Rectal smooth muscle tissue (tissue), 1 donor: ENCODE data around the gene FBXO24.

ENCODE experiments used
- H3K27ac ChIP-seq: one replicate; pipeline ENCODE4 v1.7.0; 2013; ENCODE audit warnings: low read depth, low read length, inconsistent platforms
- H3K27me3 ChIP-seq: one replicate; pipeline ENCODE4 v1.7.0; 2013; ENCODE audit warnings: low read length; ENCODE audit not compliant: control insufficient read depth, insufficient read depth
- H3K36me3 ChIP-seq: one replicate; pipeline ENCODE4 v1.7.0; 2013; ENCODE audit warnings: low read length; ENCODE audit not compliant: control insufficient read depth, insufficient read depth
- H3K4me1 ChIP-seq: one replicate; pipeline ENCODE4 v1.7.0; 2013; ENCODE audit warnings: low read length; ENCODE audit not compliant: control insufficient read depth, insufficient read depth
- H3K4me3 ChIP-seq: one replicate; pipeline ENCODE4 v1.7.0; 2013; ENCODE audit warnings: low read length
- H3K9ac ChIP-seq: one replicate; pipeline ENCODE4 v1.7.0; 2013; ENCODE audit warnings: low read length

The FBXO24 gene

DNA sequence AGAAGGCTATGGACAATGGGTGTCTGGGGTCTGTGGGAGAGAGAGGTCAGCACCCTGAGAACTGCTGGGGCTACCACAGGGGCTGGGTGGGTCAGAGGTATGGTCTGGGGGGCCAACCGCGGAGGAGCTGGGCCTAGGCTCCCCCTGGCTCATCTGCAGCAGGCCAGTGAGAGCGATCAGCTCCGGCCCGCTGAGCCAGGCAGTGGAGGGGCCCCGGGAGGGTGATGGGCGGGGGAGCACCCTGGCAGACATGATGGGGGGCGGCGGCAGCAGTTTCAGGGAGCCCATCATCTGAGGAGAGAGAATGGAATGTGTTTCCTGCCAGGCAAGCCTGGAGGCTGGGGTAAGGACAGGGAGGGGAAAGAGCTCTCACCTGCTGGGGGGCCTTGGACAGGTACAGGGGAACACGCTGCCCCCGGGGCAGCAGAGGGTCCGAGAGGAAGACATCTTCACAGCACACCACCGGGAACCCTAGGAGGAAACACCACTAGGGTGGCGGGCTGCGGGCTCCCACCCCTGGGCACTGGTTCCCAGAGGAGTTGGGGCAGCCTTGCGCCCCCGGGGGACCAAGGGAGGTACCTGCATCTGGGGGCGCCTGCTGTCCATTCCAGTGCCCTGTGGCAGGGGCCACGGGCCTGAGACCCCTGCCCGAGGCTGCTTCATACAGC is 13.7 kb upstream of the FBXO24 start:
- Histone ChIP-seq H3K27ac (no peak overlapping the region), H3K27me3 (peaks cover 3% of the 10 kb centered on the region), H3K36me3 (peaks cover 8% of the 10 kb centered on the region), H3K4me1 (no peaks in the 10 kb centered on the region), H3K9ac (no peak overlapping the region), H3K4me3 (no peak overlapping the region)

DNA sequence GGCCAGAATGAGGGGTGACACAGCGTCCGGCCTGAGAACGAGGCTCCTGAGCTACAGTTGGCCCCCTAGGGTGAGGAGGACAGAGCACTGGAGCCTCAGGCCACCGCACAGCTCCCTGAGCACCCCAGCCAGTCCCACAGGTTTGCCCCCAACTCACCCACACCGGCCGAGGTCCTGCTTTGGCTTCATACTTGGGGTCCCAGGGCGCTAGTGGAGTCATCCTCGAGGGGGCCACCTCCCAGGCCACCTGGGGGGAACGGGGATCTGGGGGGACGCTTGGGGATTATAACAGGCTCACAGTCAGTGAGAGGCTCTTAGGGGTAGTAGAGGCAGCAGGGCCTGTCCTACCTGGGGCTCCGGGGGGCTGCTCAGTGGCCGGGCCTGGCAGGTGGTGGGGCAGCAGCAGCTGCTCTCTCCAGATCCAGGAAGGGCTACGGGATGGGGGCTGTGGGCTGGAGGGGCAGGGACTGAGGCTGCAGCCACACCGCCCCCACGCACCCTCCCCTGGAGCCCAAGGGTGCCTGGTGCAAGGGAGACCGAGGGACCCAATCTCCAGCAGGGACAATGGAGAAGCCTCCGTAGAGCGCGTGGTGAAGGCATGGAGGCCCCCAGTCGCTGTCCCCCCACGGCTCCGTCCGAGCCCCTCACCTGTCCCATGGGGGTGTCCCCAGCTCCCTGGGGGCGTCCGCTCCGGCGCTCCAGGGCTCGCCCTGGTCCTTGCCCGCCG is 13.0 kb upstream of the FBXO24 start:
- no peak overlapping the region for H3K9ac ChIP-seq
- no peaks in the 10 kb centered on the region for H3K4me1 ChIP-seq
- peaks cover 11% of the 10 kb centered on the region for H3K36me3 ChIP-seq
- H3K4me3 ChIP-seq, result no peak overlapping the region
- peaks cover 3% of the 10 kb centered on the region for H3K27me3 ChIP-seq
- H3K27ac ChIP-seq, result no peak overlapping the region

- peaks cover 11% of the 10 kb centered on the region for H3K36me3 ChIP-seq
These were observed 12.3 kb upstream of the FBXO24 start, which contains the start of gene SAP25 for GRCh38 chr7:100573691-100574361. Gene SAP25 (minus strand): TSS chr7:100573900. CDS start chr7:100573742, 158 bp downstream.

DNA sequence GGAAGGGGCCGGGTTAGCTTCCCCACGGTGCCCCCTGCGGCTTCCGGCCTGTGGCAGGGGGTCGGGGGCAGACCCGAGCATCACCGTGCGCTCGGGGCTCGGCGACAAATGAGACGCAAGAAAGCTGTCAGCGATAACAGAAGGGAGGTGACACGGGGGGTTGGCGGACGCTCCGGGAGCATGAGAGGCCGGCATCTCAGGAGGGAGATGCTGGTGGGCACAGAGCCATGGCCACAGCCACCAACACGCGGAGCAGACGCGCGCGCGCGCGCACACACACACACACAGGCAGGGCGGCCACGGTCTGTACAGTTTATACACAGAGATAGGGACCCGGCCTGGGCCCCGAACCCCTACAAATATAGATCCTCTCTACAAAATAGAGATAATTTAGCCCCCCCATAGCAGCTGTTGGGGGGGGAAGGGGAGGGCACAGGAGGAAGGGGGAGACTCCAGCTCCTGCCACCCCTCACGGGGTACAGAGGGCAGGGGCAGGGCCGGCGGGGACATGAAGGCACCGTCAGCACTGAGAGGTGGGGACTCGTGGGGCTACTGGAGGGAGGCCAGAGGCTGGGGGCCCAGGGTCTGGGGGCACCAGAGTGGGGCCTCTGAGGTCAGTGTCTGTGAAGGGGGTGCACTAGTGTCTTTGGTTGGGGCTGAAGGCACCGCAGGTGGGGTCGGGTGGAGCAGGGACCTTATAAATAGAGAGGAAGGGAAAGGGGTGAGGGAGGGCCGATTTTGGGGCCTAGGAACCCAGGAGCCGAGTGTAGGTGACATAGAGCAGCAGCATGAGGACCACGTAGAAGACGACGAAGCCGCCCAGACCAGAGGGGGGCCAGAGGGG is 11.5 kb upstream of the FBXO24 start:
- H3K4me1 ChIP-seq, result no peaks in the 10 kb centered on the region
- peaks cover 12% of the 10 kb centered on the region for H3K36me3 ChIP-seq
- H3K4me3 ChIP-seq, result no peak overlapping the region
- H3K27ac ChIP-seq, result no peak overlapping the region
- H3K9ac ChIP-seq, result no peak overlapping the region
- H3K27me3 ChIP-seq, result peaks cover 3% of the 10 kb centered on the region

More at GRCh38 chr7:100573691-100574361, 12.3 kb upstream of the FBXO24 start, which contains the start of gene SAP25:
- no peak within 1 kb of the TSS for H3K4me3 ChIP-seq
- H3K27ac ChIP-seq, result no peak within 1 kb of the TSS
- no peaks in the 10 kb centered on the region for H3K4me1 ChIP-seq
- no peak within 1 kb of the TSS for H3K9ac ChIP-seq
- peaks cover 3% of the 10 kb centered on the region for H3K27me3 ChIP-seq

- Histone ChIP-seq H3K36me3 (peaks cover 18% of the 10 kb centered on the region), H3K4me1 (no peaks in the 10 kb centered on the region), H3K9ac (no peak overlapping the region), H3K27me3 (peaks cover 3% of the 10 kb centered on the region), H3K27ac (no peak overlapping the region), H3K4me3 (no peak overlapping the region)
These were observed 10.9 kb upstream of the FBXO24 start for GRCh38 chr7:100575206-100575631.

- Histone ChIP-seq H3K4me1 (no peaks in the 10 kb centered on the region), H3K27me3 (peaks cover 1% of the 10 kb centered on the region), H3K4me3 (no peak overlapping the region), H3K36me3 (peaks cover 24% of the 10 kb centered on the region), H3K27ac (no peak overlapping the region), H3K9ac (no peak overlapping the region)
These were observed 10.3 kb upstream of the FBXO24 start for GRCh38 chr7:100575746-100576383.

- H3K36me3 ChIP-seq, result peaks cover 30% of the 10 kb centered on the region
- H3K9ac ChIP-seq, result no peak overlapping the region
- no peaks in the 10 kb centered on the region for H3K4me1 ChIP-seq
- H3K27ac ChIP-seq, result no peak overlapping the region
- H3K4me3 ChIP-seq, result no peak overlapping the region
- no peaks in the 10 kb centered on the region for H3K27me3 ChIP-seq
These were observed 9.6 kb upstream of the FBXO24 start for GRCh38 chr7:100576384-100576993.

DNA sequence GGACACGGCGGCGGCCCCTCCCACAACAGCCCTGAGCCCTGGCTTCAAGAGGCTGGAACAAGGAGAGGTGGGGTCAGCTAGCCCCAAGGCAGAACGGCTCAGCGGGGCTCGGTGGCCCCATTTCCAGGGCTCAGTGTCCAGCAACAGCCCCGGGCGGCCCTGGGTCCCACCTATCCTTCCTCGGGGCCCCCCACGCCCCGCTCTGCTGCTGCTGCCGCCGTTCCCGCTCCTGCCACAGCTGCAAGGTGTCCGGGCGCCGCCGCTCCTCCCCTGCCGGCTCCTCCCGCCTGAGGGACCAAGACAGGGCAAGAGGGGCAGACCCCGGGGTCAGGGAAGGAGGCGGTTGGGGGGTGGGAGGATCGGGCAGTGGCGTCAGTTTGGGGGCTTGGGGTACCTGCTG is 9.0 kb upstream of the FBXO24 start:
- no peak overlapping the region for H3K4me3 ChIP-seq
- no peaks in the 10 kb centered on the region for H3K27me3 ChIP-seq
- no peaks in the 10 kb centered on the region for H3K4me1 ChIP-seq
- no peak overlapping the region for H3K9ac ChIP-seq
- H3K36me3 ChIP-seq, result peaks cover 34% of the 10 kb centered on the region
- no peak overlapping the region for H3K27ac ChIP-seq

- no peak overlapping the region for H3K27ac ChIP-seq
- H3K9ac ChIP-seq, result no peak overlapping the region
- H3K27me3 ChIP-seq, result no peaks in the 10 kb centered on the region
- peaks cover 36% of the 10 kb centered on the region for H3K36me3 ChIP-seq
- no peak overlapping the region for H3K4me3 ChIP-seq
- no peaks in the 10 kb centered on the region for H3K4me1 ChIP-seq
These were observed 8.6 kb upstream of the FBXO24 start for GRCh38 chr7:100577507-100577906.

- Histone ChIP-seq H3K4me1 (no peaks in the 10 kb centered on the region), H3K36me3 (peaks cover 36% of the 10 kb centered on the region), H3K27me3 (no peaks in the 10 kb centered on the region), H3K4me3 (no peak overlapping the region), H3K9ac (no peak overlapping the region), H3K27ac (no peak overlapping the region)
These were observed 7.6 kb upstream of the FBXO24 start for GRCh38 chr7:100578246-100579183.
